ENCODE measurements around the gene GRK5. TPM values are rescaled to one million over a fixed set of nuclear protein-coding genes. Genes with fewer than 3 reads are reported as not detected.

The GRK5 gene
- total and polyA plus RNA-seq, 8 donors, result 34.6 to 60.8 (median 54.5) TPM

DNA sequence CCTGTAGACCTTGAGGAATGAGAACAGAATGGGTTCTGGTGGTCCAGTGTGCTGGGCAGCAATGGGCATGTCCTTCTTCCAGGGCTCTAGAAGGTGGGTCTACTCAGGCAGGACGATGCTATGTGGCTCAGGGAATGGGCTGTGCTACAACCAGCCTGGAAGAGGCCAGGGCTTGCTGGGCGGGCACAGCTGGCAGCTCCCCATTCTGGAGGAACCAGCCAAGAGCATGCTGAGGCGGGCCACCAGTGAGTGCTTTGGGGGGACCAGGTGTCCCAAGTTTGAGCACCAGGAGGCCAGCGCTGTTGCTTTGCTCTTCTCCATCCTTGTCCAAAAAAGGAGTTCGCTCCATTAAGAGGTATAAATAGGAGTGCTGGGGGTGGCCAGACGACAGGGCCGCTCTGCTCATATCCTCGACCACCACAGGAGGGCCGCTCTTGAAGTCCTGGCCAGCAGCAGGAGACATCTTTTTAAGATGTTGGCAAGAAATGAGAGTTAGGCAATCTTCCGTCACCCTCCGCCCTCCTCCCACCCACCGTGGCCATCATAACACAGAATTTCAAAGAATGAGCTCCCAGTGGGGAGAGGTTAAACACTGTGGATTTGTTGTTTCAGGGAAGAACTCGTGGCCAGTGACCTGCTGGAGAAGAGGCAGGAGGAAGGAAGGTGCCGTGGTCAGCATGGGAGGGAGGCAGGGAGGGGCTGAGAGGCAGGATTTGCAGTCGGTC is 141.3 kb downstream of the GRK5 start:
- DNase-seq (peak in 2 of 4 donors; percentile 62 to 68), ATAC-seq (no peak)
- Histone ChIP-seq H3K4me1 (peaks cover 16 to 20% of the 10 kb centered on the region in 2 donors), H3K27me3 (no peaks in the 10 kb centered on the region), H3K4me3 (no peak overlapping the region), H3K27ac (peak overlapping the region in 1 of 2 donors; percentile 3), H3K9me3 (peaks cover 0 to 12% of the 10 kb centered on the region in 2 donors), H3K36me3 (no peaks in the 10 kb centered on the region)
- intact Hi-C loops (cut with DNase I), result no loop called here
- TF ChIP-seq, protein P1, sequence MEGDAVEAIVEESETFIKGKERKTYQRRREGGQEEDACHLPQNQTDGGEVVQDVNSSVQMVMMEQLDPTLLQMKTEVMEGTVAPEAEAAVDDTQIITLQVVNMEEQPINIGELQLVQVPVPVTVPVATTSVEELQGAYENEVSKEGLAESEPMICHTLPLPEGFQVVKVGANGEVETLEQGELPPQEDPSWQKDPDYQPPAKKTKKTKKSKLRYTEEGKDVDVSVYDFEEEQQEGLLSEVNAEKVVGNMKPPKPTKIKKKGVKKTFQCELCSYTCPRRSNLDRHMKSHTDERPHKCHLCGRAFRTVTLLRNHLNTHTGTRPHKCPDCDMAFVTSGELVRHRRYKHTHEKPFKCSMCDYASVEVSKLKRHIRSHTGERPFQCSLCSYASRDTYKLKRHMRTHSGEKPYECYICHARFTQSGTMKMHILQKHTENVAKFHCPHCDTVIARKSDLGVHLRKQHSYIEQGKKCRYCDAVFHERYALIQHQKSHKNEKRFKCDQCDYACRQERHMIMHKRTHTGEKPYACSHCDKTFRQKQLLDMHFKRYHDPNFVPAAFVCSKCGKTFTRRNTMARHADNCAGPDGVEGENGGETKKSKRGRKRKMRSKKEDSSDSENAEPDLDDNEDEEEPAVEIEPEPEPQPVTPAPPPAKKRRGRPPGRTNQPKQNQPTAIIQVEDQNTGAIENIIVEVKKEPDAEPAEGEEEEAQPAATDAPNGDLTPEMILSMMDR (IDR thresholded peaks at IDR 0.05), result no peak

DNA sequence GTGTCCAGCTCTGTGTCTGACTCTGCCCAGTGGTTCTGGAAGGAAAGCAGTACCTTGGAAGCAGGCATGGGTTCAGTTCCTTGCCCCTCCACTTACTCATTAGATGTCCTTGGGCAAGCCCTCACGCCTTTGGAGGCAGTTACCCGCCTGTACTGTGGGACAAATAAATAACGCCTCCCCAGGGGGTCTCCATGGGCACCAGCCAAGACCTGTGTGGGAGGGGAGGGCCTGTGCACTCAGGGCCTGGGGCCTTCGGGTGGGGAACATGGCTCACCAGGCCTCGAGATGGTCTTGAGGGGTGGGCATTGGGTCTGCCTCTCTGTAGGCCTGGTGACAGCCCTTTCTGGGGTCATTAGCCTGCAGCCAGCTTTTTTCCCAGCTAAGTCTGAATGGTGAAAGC is 142.0 kb downstream of the GRK5 start:
- intact Hi-C loops (cut with DNase I), result no loop called here
- Histone ChIP-seq H3K27me3 (no peaks in the 10 kb centered on the region), H3K4me1 (peaks cover 16 to 20% of the 10 kb centered on the region in 2 donors), H3K36me3 (no peaks in the 10 kb centered on the region), H3K9me3 (peaks cover 0 to 12% of the 10 kb centered on the region in 2 donors), H3K27ac (no peak overlapping the region), H3K4me3 (no peak overlapping the region)
- TF ChIP-seq, protein P1 (IDR thresholded peaks at IDR 0.05), result no peak
- DNase-seq (no peak), ATAC-seq (no peak)

GRCh38 chr10:119349937-119350501 is 142.6 kb downstream of the GRK5 start:
- no peak overlapping the region for H3K4me3 ChIP-seq
- intact Hi-C loops (cut with DNase I), result no loop called here
- TF ChIP-seq, protein P1 (IDR thresholded peaks at IDR 0.05), result no peak
- no peak for ATAC-seq
- H3K4me1 ChIP-seq, result peaks cover 16 to 20% of the 10 kb centered on the region in 2 donors
- no peak overlapping the region for H3K27ac ChIP-seq
- H3K27me3 ChIP-seq, result no peaks in the 10 kb centered on the region
- no peaks in the 10 kb centered on the region for H3K36me3 ChIP-seq
- no peak for DNase-seq
- peaks cover 0 to 12% of the 10 kb centered on the region in 2 donors for H3K9me3 ChIP-seq

- H3K4me3 ChIP-seq, result no peak overlapping the region
- H3K4me1 ChIP-seq, result peaks cover 16 to 20% of the 10 kb centered on the region in 2 donors
- peaks cover 0 to 15% of the 10 kb centered on the region in 2 donors for H3K9me3 ChIP-seq
- no peaks in the 10 kb centered on the region for H3K27me3 ChIP-seq
- DNase-seq, result peak in 2 of 4 donors; percentile 69 to 79
- TF ChIP-seq, protein P1 (IDR thresholded peaks at IDR 0.05), result no peak
- H3K36me3 ChIP-seq, result no peaks in the 10 kb centered on the region
- ATAC-seq, result peak; percentile 52
- H3K27ac ChIP-seq, result no peak overlapping the region
- intact Hi-C loops (cut with DNase I), result no loop called here
Observed at GRCh38 chr10:119350502-119351097, 143.2 kb downstream of the GRK5 start.

DNA sequence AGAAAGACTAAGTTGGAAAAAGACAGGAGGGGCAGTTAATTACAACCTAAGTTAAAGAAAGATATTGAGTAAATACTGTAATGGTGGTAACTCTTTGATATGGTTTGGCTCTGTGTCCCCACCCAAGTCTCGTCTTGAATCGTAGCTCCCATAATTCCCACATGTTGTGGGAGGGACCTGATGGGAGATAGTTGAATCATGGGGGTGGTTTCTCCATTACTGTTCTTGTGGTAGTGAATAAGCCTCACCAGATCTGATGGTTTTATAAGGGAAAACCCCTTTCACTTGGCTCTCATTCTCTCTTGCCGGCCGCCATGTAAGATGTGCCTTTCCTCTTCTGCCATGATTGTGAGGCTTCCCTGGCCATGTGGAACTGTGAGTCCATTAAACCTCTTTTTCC is 143.8 kb downstream of the GRK5 start:
- Histone ChIP-seq H3K4me3 (no peak overlapping the region), H3K9me3 (peaks cover 3 to 21% of the 10 kb centered on the region in 2 donors), H3K27me3 (no peaks in the 10 kb centered on the region), H3K36me3 (no peaks in the 10 kb centered on the region), H3K4me1 (peaks cover 16 to 20% of the 10 kb centered on the region in 2 donors), H3K27ac (no peak overlapping the region)
- intact Hi-C loops (cut with DNase I), result no loop called here
- DNase-seq (no peak), ATAC-seq (no peak)
- TF ChIP-seq, protein P1 (IDR thresholded peaks at IDR 0.05), result no peak

All from left lung (tissue), 10 donors.